A172 (cell line): ENCODE measurements around the gene ST7L. TPM values are rescaled to one million over a fixed set of nuclear protein-coding genes. Genes with fewer than 3 reads are reported as not detected.

Experiments used
- DNase-seq: peaks from one replicate; pipeline ENCODE4 v3.0.0-alpha.2; 2015; ENCODE audit warnings: low spot score
- total RNA-seq: library from RNA; depleted of rRNA; stranded (reverse); fragments of >200 nt; shearing (Covaris generic); gene quantifications from 2 replicates; pipeline ENCODE4 v1.2.3, GENCODE V29; 2014

The ST7L gene
- total RNA-seq, 1 experiment from 2014 or later, result 25.4 TPM

- DNase-seq, result peak; percentile 14
These were observed 724 bp downstream of the ST7L start for GRCh38 chr1:112618114-112618720.

- peak; percentile 28 for DNase-seq
These were observed 4.4 kb downstream of the ST7L start for GRCh38 chr1:112614460-112615065.

GRCh38 chr1:112605633-112606327, 13.2 kb downstream of the ST7L start:
- DNase-seq, result no peak

GRCh38 chr1:112603541-112603940, 15.4 kb downstream of the ST7L start:
- DNase-seq, result no peak

GRCh38 chr1:112603012-112603411, 15.9 kb downstream of the ST7L start:
- no peak for DNase-seq

- DNase-seq, result no peak
These were observed 19.5 kb downstream of the ST7L start for GRCh38 chr1:112599477-112599876.

GRCh38 chr1:112594208-112594876, 24.6 kb downstream of the ST7L start:
- no peak for DNase-seq

- DNase-seq, result no peak
These were observed 29.2 kb downstream of the ST7L start for GRCh38 chr1:112589766-112590165.

- DNase-seq, result no peak
These were observed 35.6 kb downstream of the ST7L start for GRCh38 chr1:112583366-112583765.

- no peak for DNase-seq
These were observed 37.3 kb downstream of the ST7L start for GRCh38 chr1:112581586-112582192.

GRCh38 chr1:112579801-112580510, 39.0 kb downstream of the ST7L start:
- DNase-seq, result no peak

GRCh38 chr1:112576240-112576639, 42.7 kb downstream of the ST7L start:
- no peak for DNase-seq

- peak; percentile 88 for DNase-seq
These were observed 43.7 kb downstream of the ST7L start for GRCh38 chr1:112575154-112575804.

- DNase-seq, result no peak
These were observed 53.1 kb downstream of the ST7L start for GRCh38 chr1:112565800-112566199.

- DNase-seq, result no peak
These were observed 54.9 kb downstream of the ST7L start for GRCh38 chr1:112564081-112564480.

- DNase-seq, result no peak
These were observed 55.6 kb downstream of the ST7L start for GRCh38 chr1:112563341-112563740.

- DNase-seq, result no peak
These were observed 60.3 kb downstream of the ST7L start for GRCh38 chr1:112558634-112559033.

GRCh38 chr1:112557385-112557784, 61.6 kb downstream of the ST7L start:
- no peak for DNase-seq

GRCh38 chr1:112554411-112554810, 64.5 kb downstream of the ST7L start:
- no peak for DNase-seq

- DNase-seq, result no peak
These were observed 69.4 kb downstream of the ST7L start for GRCh38 chr1:112549590-112549989.

GRCh38 chr1:112548547-112548946, 70.4 kb downstream of the ST7L start:
- no peak for DNase-seq
